Ishikawa (cell line): ENCODE measurements around the gene KCNAB1.

Experiments used
- CEBPB ChIP-seq: IDR thresholded peaks from 2 replicates; pipeline ENCODE4 v1.6.1; 2012
- CREB1 ChIP-seq: IDR thresholded peaks from 2 replicates; pipeline ENCODE4 v1.6.1; 2012; ENCODE audit warnings: low read depth
- EGR1 ChIP-seq: IDR thresholded peaks from 2 replicates; pipeline ENCODE4 v1.6.1; 2012
- EP300 ChIP-seq: IDR thresholded peaks from 2 replicates; pipeline ENCODE4 v1.6.1; 2012; ENCODE audit warnings: borderline replicate concordance
- FOXM1 ChIP-seq: IDR thresholded peaks from 2 replicates; pipeline ENCODE4 v1.6.1; 2012; ENCODE audit warnings: low read depth, borderline replicate concordance
- MAX ChIP-seq: IDR thresholded peaks from 2 replicates; pipeline ENCODE4 v1.6.1; 2012
- NFIC ChIP-seq: IDR thresholded peaks from 2 replicates; pipeline ENCODE4 v1.6.1; 2012
- RAD21 ChIP-seq: IDR thresholded peaks from 2 replicates; pipeline ENCODE4 v1.6.1; 2012; ENCODE audit warnings: low read depth
- REST ChIP-seq: IDR thresholded peaks from 2 replicates; pipeline ENCODE4 v1.6.1; 2012; ENCODE audit warnings: low read depth, mild to moderate bottlenecking
- TAF1 ChIP-seq: IDR thresholded peaks from 2 replicates; pipeline ENCODE4 v1.6.1; 2012; ENCODE audit warnings: low read depth, mild to moderate bottlenecking
- TCF12 ChIP-seq: IDR thresholded peaks from 2 replicates; pipeline ENCODE4 v1.6.1; 2012; ENCODE audit warnings: low read depth
- TEAD4 ChIP-seq: IDR thresholded peaks from 2 replicates; pipeline ENCODE4 v1.6.1; 2012
- USF1 ChIP-seq: IDR thresholded peaks from 2 replicates; pipeline ENCODE4 v1.6.1; 2012
- YY1 ChIP-seq: IDR thresholded peaks from 2 replicates; pipeline ENCODE4 v1.6.1; 2012; ENCODE audit warnings: low read depth
- ZBTB7A ChIP-seq: IDR thresholded peaks from 2 replicates; pipeline ENCODE4 v1.6.1; 2012; ENCODE audit warnings: low read depth

Gene KCNAB1

GRCh38 chr3:156207802-156208685 lies 87.7 kb downstream of the KCNAB1 start:
- TF ChIP-seq TCF12 (no peak), REST (no peak), EGR1 (no peak)

GRCh38 chr3:156209631-156210335 lies 89.4 kb downstream of the KCNAB1 start:
- TF ChIP-seq CEBPB (no peak), YY1 (no peak), FOXM1 (no peak), EGR1 (no peak), EP300 (no peak), RAD21 (no peak), ZBTB7A (no peak), REST (no peak), TEAD4 (no peak), TCF12 (no peak), MAX (no peak), TAF1 (no peak), CREB1 (no peak), USF1 (no peak), NFIC (no peak)

- no peak for TF ChIP-seq CEBPB
- TF ChIP-seq TAF1, result no peak
- no peak for TF ChIP-seq TCF12
- no peak for TF ChIP-seq EP300
- TF ChIP-seq CREB1, result no peak
- no peak for TF ChIP-seq ZBTB7A
- no peak for TF ChIP-seq MAX
- no peak for TF ChIP-seq EGR1
Measured at GRCh38 chr3:156211583-156211982, 91.2 kb downstream of the KCNAB1 start.

GRCh38 chr3:156214676-156215075 lies 94.3 kb downstream of the KCNAB1 start:
- no peak for TF ChIP-seq USF1

- TF ChIP-seq FOXM1 (no peak), NFIC (no peak), CREB1 (no peak), REST (no peak), YY1 (no peak), TCF12 (no peak), EP300 (no peak), TEAD4 (no peak), EGR1 (no peak), ZBTB7A (no peak), USF1 (no peak), MAX (no peak), RAD21 (no peak), TAF1 (no peak), CEBPB (no peak)
Measured at GRCh38 chr3:156215751-156216150, 95.4 kb downstream of the KCNAB1 start.
